Gastrocnemius medialis (tissue), 4 donors: ENCODE data around the gene NEUROD2.

Experiments
- CTCF ChIP-seq, 5 experiments: fragments of 450-650 bp in 3 of 5; fragments of 200-600 bp in 2 of 5; sonication (generic) in 2 of 5; IDR thresholded peaks in 4 of 5; conservative IDR thresholded peaks in 1 of 5; 1 replicate in 4 of 5; 2 replicates in 1 of 5; pipeline ENCODE4 v1.5.1; 2016 to 2019; ENCODE audit warnings: antibody characterized with exemption in 5 of 5, mild to moderate bottlenecking in 3 of 5, moderate library complexity in 3 of 5
- POLR2A ChIP-seq, 2 donors: fragments of 450-650 bp; IDR thresholded peaks; one replicate each; pipeline ENCODE4 v1.6.1; 2017; ENCODE audit warnings: antibody characterized with exemption in 2 of 2, mild to moderate bottlenecking in 2 of 2, moderate library complexity in 2 of 2

- TF ChIP-seq CTCF (IDR thresholded peaks at IDR 0.05 in 4 of 5, conservative IDR thresholded peaks at IDR 0.05 in 1 of 5), result no peak
- no peak for TF ChIP-seq POLR2A (IDR thresholded peaks at IDR 0.05)
Measured at GRCh38 chr17:39600288-39600996, 7.3 kb downstream of the NEUROD2 start.
